HUES48 (cell line): ENCODE data around the gene ZNF532.
"Not testable (repeated sequence)": the region's sequence is repeated elsewhere in the genome, so short reads cannot be mapped to it uniquely, and the experiment has no call there.

Experiments
- H3K27ac ChIP-seq: one replicate; pipeline ENCODE4 v1.7.0; 2013; ENCODE audit warnings: low read depth, low read length, inconsistent platforms
- H3K27me3 ChIP-seq: 2 replicates; pipeline ENCODE4 v1.6.1; 2013; ENCODE audit warnings: mild to moderate bottlenecking, low read length; ENCODE audit not compliant: control insufficient read depth, insufficient read depth
- H3K36me3 ChIP-seq: 2 replicates; pipeline ENCODE4 v1.6.1; 2013; ENCODE audit warnings: low read length; ENCODE audit not compliant: control insufficient read depth, insufficient read depth
- H3K4me1 ChIP-seq: 2 replicates; pipeline ENCODE4 v1.6.1; 2013; ENCODE audit warnings: mild to moderate bottlenecking, low read length; ENCODE audit not compliant: control insufficient read depth, insufficient read depth
- H3K4me3 ChIP-seq: 2 replicates; pipeline ENCODE4 v1.5.1; 2013; ENCODE audit warnings: mild to moderate bottlenecking, low read depth, low read length
- H3K9ac ChIP-seq: 2 replicates; pipeline ENCODE4 v1.6.1; 2013; ENCODE audit warnings: mild to moderate bottlenecking, low read depth, low read length, moderate library complexity
- H3K9me3 ChIP-seq: 2 replicates; pipeline ENCODE4 v1.6.1; 2013; ENCODE audit warnings: low read length; ENCODE audit not compliant: control insufficient read depth, insufficient read depth

The ZNF532 gene

DNA sequence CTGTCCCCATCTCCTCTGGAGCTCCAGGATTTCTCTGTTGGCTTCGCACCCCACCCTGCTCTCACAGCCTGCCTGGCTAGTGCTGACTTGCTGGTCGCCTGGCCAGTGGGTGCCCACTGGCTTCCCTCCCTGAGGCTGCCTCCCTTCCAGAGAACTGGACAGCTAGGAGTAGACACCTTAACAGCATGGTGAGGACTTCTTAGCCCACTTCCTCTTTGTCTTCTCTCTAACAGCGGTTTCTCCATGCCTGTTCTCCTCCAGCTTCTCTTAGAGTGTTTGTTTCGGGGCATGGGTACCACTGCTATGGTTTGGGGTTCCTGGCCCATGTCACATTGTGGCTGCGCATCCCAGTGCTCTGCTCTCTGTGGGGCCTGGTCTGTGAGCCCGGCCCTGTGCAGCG, 37.1 kb downstream of the ZNF532 start:
- no peaks in the 10 kb centered on the region for H3K27me3 ChIP-seq
- H3K36me3 ChIP-seq = peaks cover 92% of the 10 kb centered on the region
- H3K9me3 ChIP-seq = no peaks in the 10 kb centered on the region
- peaks cover 16% of the 10 kb centered on the region for H3K4me1 ChIP-seq
- no peak overlapping the region for H3K4me3 ChIP-seq
- H3K27ac ChIP-seq = no peak overlapping the region
- H3K9ac ChIP-seq = no peak overlapping the region

DNA sequence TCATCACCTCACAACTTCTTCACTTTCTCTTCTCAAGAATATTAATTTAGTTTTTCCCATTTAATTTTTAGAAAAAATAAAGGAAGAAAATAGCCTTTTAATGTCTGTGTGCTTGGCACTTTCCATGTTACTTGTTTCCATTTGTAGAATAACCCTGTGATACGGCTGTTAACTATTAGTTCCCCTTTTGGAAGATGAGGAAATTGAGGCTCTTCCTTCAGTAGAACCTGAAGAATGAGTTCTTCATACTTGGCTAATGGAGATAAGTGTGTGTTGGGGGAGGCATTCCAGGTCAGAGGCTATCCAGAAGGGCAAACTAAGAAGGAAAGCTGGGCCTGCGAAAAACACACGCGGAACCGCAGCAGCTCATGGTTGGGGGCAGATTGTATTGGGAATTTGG, 38.3 kb downstream of the ZNF532 start:
- Histone ChIP-seq H3K9ac (no peak overlapping the region), H3K9me3 (no peaks in the 10 kb centered on the region), H3K27me3 (no peaks in the 10 kb centered on the region), H3K27ac (no peak overlapping the region), H3K36me3 (peaks cover 88% of the 10 kb centered on the region), H3K4me3 (no peak overlapping the region), H3K4me1 (peaks cover 19% of the 10 kb centered on the region)

DNA sequence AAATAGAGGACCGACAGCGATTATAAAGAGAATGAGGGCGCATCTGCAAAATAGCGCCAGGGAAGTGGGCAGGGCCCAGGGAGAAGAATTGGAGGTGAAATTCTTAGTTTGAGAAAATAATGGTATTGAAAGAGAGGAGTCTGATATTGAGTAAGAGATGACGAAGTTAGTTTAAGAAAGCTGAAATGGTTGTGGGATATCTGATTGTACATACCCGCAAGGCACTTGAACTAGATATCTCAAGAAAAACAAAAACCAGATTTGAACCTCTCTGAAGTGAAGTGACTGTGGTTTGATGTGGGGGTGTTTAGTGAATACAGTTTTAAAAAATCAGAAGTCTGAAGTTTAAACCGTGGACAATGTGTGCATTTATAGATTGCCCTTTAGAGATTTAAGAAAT, 38.9 kb downstream of the ZNF532 start:
- no peaks in the 10 kb centered on the region for H3K27me3 ChIP-seq
- no peaks in the 10 kb centered on the region for H3K9me3 ChIP-seq
- peaks cover 88% of the 10 kb centered on the region for H3K36me3 ChIP-seq
- H3K27ac ChIP-seq = no peak overlapping the region
- H3K4me1 ChIP-seq = peaks cover 24% of the 10 kb centered on the region
- no peak overlapping the region for H3K4me3 ChIP-seq
- no peak overlapping the region for H3K9ac ChIP-seq

DNA sequence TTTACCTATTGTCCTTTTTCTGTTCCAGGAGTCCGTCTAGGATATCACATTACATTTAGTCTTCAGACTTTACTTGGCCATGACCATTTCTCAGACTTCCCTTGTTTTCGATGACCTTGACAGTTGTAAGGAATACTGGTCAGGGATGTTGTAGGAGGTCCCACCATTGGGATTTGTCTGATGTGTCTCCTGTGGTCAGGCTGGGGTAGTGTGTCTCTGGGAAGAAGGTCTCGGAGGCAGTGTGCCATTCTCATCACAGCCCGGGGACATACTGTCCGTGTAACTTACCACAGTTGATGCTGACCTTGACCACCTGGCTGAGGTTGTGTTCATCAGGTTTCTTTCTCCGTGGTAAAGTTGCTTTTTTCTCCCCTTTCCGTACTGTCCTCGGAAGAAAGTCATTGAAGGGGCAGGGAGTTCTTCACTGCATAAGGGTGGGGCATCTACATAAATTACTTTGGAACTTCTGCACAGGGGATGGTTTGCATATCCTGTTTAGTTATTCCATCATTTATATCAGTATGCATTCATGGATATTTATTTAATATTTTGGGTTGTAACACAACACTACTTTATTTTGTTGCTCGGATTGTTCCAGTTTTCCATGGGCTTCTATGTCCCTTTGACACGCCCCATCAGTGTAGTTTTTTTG, 41.2 kb downstream of the ZNF532 start:
- no peaks in the 10 kb centered on the region for H3K9me3 ChIP-seq
- H3K27ac ChIP-seq = no peak overlapping the region
- H3K36me3 ChIP-seq = peaks cover 85% of the 10 kb centered on the region
- H3K9ac ChIP-seq = no peak overlapping the region
- H3K4me3 ChIP-seq = no peak overlapping the region
- peaks cover 36% of the 10 kb centered on the region for H3K4me1 ChIP-seq
- no peaks in the 10 kb centered on the region for H3K27me3 ChIP-seq

DNA sequence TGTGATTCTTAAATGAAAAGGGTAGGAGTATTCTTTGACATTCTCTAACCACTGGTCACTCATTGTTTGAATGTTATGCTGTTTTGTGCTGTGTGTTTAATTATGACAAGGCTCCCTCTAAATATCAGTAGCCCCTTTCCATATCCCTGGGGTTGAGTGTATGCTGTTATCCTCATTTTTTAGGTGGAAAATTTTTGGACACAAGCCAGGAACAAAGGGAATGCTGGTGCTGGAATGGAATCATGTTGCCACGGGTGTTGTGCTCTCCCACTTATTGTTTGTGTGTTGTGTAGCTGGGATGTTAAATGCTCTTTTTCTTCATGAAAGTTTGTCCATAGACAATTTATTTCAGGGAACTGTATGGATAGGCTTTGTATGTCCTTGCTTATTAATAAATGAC, 43.3 kb downstream of the ZNF532 start:
- Histone ChIP-seq H3K9me3 (no peaks in the 10 kb centered on the region), H3K9ac (no peak overlapping the region), H3K27me3 (no peaks in the 10 kb centered on the region), H3K4me3 (no peak overlapping the region), H3K27ac (no peak overlapping the region), H3K36me3 (peaks cover 81% of the 10 kb centered on the region), H3K4me1 (peaks cover 53% of the 10 kb centered on the region)

DNA sequence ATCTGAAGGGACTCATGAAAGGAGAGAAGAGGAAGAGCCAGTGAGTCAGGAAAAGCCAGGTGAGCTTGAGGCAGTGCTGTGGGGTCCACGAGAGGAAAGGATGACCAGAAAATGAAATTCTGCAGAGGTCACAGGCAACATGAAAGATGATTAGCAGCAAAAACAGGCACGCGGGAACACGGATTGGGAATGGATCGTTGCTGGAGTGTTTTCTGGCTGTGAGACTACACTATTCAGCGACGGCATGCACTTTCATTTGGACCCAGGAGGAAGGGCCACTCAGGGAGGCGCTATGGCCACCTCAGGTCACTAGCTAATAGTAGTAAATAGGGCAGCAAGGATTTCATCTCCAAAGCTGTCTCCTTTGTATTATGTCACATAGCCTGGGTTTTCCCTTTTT, 44.8 kb downstream of the ZNF532 start:
- Histone ChIP-seq H3K27me3 (no peaks in the 10 kb centered on the region), H3K4me3 (no peak overlapping the region), H3K9me3 (no peaks in the 10 kb centered on the region), H3K4me1 (peaks cover 58% of the 10 kb centered on the region), H3K9ac (no peak overlapping the region), H3K27ac (no peak overlapping the region), H3K36me3 (peaks cover 76% of the 10 kb centered on the region)

DNA sequence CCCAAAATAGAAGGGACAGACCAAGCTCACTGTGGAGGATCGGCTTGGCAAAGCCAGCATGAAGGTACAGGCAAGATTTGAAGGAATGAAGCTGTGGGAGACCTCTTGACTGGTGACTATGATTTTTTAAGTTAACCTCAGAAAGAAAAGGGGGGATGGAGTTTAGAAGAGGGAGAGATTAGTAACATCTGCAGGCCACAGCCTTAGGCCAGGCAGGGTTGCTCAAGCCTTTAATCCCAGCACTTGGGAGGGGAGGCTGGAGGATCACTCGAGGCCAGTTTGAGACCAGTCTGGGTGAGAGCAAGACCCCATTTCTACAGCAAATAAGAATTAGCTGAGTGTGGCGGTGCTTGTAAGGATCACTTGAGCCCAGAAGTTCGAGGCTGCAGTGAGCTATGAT, 46.6 kb downstream of the ZNF532 start:
- no peak overlapping the region for H3K9ac ChIP-seq
- H3K36me3 ChIP-seq = peaks cover 73% of the 10 kb centered on the region
- H3K27me3 ChIP-seq = no peaks in the 10 kb centered on the region
- H3K4me1 ChIP-seq = peaks cover 71% of the 10 kb centered on the region
- no peak overlapping the region for H3K4me3 ChIP-seq
- no peaks in the 10 kb centered on the region for H3K9me3 ChIP-seq
- peak overlapping the region; percentile 50 for H3K27ac ChIP-seq

DNA sequence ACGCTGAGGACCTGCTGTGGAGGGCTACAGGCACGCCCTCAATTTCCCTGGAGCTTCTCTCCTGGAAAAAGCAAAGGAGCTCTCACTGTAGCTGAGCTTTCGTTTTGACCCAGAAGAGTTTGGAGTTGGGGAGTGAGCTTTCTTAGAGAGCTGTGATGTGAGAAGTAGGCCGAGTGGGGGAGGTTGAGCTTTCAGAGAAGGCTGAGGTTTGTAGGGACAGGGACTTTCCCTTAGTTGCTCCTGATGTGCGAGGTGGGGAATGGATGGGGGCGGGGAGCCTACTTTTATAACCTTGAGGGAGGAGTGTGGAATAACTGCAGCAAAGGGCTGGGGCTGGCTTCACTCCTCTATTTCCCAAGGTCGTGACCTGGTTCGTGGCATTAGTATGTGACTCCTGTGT, 47.1 kb downstream of the ZNF532 start:
- Histone ChIP-seq H3K4me1 (peaks cover 73% of the 10 kb centered on the region), H3K4me3 (no peak overlapping the region), H3K36me3 (peaks cover 73% of the 10 kb centered on the region), H3K27me3 (no peaks in the 10 kb centered on the region), H3K27ac (peak overlapping the region; percentile 50), H3K9ac (no peak overlapping the region), H3K9me3 (no peaks in the 10 kb centered on the region)

DNA sequence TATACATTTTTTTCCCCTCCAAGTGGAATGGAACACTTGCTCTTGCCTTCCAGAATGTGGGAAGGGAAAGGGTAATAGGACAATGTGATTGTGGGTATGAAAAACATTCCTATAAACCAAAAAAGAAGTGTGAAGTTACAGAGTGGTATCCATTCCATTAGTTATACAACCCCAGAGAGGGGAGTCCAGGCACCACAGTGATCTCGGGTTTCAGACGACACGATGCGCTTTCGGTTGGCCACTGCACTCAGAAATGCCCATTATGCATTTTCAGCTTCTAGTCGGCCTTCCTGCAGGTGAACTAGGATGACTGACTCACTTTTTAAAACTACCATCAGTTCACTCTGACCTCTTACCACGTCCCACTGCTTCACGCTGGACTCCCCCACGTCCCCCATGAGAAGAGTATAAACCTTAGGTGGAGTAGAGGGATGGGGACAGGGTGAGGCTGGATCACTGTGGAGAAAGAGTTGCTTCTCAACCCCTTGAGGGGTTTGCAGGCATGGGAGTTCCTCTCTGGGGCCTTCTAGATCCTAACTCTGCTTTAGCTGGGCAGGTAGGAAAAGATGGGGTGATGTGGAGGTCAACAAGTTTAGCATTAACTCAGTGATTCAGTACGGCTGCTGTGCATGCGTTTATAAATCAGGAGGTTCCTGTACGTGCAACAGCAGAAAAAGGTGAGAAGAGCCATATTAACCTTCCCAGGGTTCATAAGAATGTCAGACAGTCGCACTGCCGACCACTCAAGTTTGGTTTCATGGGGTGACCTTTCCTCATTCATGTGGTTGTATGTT, 50.5 kb downstream of the ZNF532 start:
- Histone ChIP-seq H3K9ac (no peak overlapping the region), H3K4me3 (no peak overlapping the region), H3K9me3 (no peaks in the 10 kb centered on the region), H3K27me3 (no peaks in the 10 kb centered on the region), H3K4me1 (peaks cover 50% of the 10 kb centered on the region), H3K27ac (peak overlapping the region; percentile 9), H3K36me3 (peaks cover 81% of the 10 kb centered on the region)

DNA sequence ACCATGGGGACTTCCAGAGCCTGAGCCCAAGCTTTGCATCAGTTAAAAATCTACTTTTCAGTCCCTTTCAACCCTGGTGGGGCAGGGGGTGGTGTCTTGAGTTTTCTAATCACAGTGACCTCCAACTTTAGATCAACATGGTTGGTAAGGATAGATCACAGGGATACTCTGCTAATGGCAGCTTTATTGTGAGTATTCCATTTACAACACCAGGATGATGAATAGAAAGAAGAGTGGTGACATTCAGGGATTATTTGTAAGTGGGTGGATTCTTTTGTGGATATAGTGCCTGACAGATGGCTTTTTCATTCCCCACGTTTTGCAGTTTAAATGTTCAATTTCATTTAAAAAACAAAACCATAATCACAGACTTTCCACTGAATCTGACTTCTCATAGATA, 51.3 kb downstream of the ZNF532 start:
- H3K4me1 ChIP-seq = peaks cover 47% of the 10 kb centered on the region
- H3K4me3 ChIP-seq = no peak overlapping the region
- H3K36me3 ChIP-seq = peaks cover 81% of the 10 kb centered on the region
- peak overlapping the region; percentile 15 for H3K27ac ChIP-seq
- no peaks in the 10 kb centered on the region for H3K27me3 ChIP-seq
- H3K9ac ChIP-seq = no peak overlapping the region
- no peaks in the 10 kb centered on the region for H3K9me3 ChIP-seq

DNA sequence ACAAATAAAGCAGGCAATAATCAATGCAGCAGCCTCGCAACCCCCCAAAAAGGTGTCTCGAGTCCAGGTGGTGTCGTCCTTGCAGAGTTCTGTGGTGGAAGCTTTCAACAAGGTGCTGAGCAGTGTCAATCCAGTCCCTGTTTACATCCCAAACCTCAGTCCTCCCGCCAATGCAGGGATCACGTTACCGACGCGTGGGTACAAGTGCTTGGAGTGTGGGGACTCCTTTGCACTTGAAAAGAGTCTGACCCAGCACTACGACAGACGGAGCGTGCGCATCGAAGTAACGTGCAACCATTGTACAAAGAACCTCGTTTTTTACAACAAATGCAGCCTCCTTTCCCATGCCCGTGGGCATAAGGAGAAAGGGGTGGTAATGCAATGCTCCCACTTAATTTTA, 55.3 kb downstream of the ZNF532 start:
- H3K27ac ChIP-seq, H3K9ac ChIP-seq, H3K27me3 ChIP-seq, H3K4me3 ChIP-seq, H3K9me3 ChIP-seq: not testable (repeated sequence)
- peaks cover 97% of the 10 kb centered on the region for H3K36me3 ChIP-seq
- peaks cover 32% of the 10 kb centered on the region for H3K4me1 ChIP-seq
